Fibroblast of mammary gland (primary cell): ENCODE data around the gene STING1.
"Not testable (repeated sequence)": the region's sequence is repeated elsewhere in the genome, so short reads cannot be mapped to it uniquely, and the experiment has no call there.

Experiments
- DNase-seq: peaks from one replicate; pipeline ENCODE4 v3.0.0-alpha.2; 2010; ENCODE audit warnings: low read depth
- H3K4me3 ChIP-seq: 2 replicates; pipeline ENCODE4 v1.5.1; 2011; ENCODE audit warnings: low read depth, mild to moderate bottlenecking, low read length, moderate library complexity; ENCODE audit not compliant: control insufficient read depth
- TF ChIP-seq, protein P1 (sequence below): conservative IDR thresholded peaks from 2 replicates; pipeline ENCODE4 v1.5.1; 2011; ENCODE audit warnings: low read depth, low read length, inconsistent platforms; ENCODE audit not compliant: control insufficient read depth, insufficient read depth

STING1 gene

DNA sequence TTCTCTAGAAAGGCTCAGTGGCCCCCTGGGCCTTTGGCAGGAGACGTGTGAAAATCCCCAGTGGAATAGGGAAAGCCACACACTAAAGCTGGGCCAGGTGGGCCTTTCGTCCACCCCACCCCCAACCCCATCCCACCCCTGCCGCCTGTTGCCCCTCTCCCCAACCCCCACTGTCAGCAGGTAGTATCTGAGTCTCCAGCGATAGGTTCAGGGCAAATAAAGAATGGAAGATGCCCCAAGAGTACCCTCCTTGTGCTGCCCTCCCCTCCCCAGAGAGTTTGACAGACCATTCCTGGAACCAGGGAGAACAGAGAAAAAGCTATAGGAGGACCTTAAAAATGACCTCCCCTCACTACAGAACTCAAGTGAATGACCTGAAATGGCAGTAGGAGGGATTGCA is 41.9 kb upstream of the STING1 start:
- TF ChIP-seq, protein P1, sequence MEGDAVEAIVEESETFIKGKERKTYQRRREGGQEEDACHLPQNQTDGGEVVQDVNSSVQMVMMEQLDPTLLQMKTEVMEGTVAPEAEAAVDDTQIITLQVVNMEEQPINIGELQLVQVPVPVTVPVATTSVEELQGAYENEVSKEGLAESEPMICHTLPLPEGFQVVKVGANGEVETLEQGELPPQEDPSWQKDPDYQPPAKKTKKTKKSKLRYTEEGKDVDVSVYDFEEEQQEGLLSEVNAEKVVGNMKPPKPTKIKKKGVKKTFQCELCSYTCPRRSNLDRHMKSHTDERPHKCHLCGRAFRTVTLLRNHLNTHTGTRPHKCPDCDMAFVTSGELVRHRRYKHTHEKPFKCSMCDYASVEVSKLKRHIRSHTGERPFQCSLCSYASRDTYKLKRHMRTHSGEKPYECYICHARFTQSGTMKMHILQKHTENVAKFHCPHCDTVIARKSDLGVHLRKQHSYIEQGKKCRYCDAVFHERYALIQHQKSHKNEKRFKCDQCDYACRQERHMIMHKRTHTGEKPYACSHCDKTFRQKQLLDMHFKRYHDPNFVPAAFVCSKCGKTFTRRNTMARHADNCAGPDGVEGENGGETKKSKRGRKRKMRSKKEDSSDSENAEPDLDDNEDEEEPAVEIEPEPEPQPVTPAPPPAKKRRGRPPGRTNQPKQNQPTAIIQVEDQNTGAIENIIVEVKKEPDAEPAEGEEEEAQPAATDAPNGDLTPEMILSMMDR = no peak
- DNase-seq = no peak

DNA sequence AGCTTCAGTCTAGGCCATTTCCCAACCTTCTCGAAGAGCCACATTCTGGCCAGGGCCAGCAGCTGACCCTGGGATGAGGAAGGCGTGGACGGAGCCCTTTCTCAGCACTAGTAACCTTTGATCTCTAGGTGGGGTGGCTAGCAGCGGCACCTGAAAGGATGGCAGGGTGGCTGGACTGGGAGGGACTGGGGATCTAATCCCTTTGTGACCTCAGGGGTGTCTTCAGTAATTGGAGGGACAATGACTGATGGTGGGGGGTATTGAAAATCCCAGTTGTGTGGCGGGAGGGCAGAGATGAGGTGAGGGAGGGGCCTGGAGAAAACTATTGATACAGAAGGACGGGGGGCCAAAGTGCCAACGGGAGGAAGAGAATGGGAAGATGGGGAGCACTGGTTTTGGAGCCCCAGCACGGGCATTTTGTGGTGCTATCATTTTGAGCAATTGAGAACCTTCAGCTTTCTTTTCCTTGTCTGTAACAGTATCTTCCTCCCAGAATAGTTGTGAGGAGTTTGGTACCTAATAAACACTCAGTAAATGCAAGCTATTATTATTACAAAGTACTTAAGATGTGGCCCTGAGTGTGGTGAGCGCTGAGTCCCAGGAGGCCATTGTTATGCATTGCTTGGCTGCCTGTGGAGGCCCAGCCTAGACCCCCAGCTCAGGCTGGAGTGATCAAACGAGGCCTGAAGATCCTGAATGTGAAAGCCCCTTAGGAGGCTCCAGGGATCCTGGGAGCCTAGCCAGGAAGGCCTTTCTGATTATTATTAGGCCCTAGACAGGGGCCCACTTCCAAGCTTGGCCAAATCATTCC is 41.3 kb upstream of the STING1 start:
- no peak for DNase-seq
- TF ChIP-seq, protein P1 = no peak

More for the DNA sequence above, 41.9 kb upstream of the STING1 start:
- H3K4me3 ChIP-seq = no peak overlapping the region

DNA sequence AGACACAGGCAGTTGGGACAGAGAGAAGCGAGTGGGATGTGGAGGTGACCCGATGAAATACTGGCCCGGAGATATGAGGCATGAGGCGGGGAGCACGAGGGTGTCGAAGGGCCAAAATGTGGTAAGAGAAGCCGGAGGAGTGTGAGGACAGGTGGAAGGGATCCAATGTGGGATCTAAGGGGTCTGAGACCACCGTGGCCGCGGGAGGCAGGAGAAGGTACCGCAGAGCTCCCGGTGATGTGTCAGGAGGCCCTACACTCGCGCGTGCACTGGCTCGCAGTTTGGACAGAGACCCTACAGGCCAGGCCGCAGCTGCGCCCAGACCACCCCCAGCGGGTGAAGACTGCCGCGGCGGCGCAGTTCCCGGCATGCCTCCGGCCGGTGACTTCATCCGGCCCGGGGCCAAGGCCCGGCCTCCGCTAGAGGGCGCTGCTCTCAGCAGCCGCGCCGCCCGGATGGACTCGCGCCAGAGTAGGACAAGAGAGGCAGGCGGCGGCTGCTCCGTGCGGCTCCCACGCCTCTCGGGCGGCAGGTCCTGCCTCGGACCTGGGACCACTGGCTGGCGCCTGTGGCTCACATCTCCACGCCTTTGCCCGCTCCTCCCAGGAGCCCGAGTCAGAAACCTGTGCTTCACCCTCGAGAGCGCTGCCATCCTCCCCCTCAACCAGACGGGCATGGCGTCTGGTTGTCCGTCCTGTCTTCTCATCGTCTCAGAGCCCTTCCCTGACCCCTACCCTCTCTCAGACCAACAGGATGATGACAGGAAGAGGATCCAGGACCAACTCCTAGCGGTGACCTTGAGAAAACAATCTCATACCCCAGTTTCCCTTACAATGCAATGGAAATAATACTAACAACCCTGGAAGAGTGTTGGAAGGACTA is 35.4 kb upstream of the STING1 start:
- peak overlapping the region; percentile 60 for H3K4me3 ChIP-seq
- DNase-seq = peak; percentile 74
- TF ChIP-seq, protein P1 = peak; percentile 56

More for the DNA sequence above, 41.3 kb upstream of the STING1 start:
- H3K4me3 ChIP-seq = no peak overlapping the region

DNA sequence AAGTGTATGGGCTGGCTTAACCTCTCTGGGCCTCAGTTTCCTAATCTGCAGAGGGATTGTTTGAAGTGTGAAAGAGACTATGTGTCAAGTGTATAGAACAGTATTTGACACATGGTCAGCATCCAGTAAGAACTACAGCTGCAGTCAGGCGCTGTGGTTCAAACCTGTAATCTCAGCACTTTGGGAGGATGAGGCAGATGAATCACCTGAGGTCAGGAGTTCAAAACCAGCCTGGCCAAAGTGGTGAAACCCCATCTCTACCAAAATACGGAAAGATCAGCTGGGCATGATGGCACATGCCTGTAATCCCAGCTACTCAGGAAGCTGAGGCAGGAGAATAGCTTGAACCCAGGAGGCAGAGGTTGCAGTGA is 31.9 kb upstream of the STING1 start:
- TF ChIP-seq, protein P1 = no peak
- peak; percentile 6 for DNase-seq
- H3K4me3 ChIP-seq = no peak overlapping the region

DNA sequence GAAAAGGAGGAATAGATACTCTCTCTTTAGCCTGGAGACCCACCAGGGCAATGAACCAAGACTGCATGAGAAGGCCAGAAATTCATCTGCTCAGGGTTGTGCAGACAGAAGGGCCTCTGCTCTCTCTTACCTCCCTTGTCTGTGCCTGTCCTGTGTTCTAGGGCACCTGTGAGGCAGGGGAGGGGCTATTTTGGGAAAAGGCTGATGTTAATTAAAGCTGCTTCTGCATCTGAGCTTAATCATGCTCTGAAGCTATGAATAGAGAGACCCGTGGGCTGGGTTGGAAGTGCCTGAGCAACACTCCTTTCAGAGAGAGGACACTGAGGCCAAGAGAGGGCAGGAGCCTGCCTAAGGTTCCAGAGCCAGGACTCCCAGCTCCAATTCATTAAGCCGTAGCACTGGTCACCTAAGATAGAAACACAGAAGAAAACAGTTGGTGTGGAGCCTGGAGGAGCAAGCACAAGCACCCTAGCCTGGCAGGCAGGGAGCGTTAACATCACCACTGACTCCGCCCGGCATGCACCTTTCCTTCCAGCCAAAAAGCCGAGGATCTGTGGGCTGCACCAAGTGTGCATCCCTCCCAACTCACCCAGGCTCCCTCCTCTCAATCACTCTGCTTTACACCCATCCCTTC is 31.4 kb upstream of the STING1 start:
- TF ChIP-seq, protein P1 = no peak
- no peak overlapping the region for H3K4me3 ChIP-seq
- DNase-seq = no peak

DNA sequence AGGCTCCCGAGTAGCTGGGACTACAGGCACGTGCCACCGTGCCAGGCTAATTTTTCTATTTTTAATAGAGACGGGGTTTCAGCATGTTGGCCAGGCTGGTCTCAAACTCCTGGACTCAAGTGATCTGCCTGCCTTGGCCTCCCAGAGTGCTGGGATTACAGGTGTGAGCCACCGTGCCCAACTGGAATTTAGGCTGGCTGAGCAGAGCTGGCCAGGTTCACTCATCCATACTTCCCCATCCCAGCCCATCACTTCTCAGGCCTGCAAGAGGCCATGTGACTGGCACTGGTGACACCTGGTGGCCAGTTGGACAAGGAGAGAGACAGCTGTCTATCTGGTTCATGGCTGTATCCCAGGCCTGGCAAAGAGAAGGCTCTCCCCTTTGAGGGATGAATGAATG is 30.9 kb upstream of the STING1 start:
- DNase-seq = peak; percentile 74
- TF ChIP-seq, protein P1 = peak; percentile 71
- not testable (repeated sequence) for H3K4me3 ChIP-seq
